A549 (cell line): ENCODE results near the gene CCDC183. TPM values are rescaled to one million over a fixed set of nuclear protein-coding genes. Genes with fewer than 3 reads are reported as not detected.
"Not testable (repeated sequence)": the region's sequence is repeated elsewhere in the genome, so short reads cannot be mapped to it uniquely, and the experiment has no call there.

Experiments
- ATAC-seq, 2 experiments: fragments of 200-7000 bp in 1 of 2; fragments of >200 bp in 1 of 2; cut with Nextera tagmentation in 1 of 2; cut with Tn5 transposase in 1 of 2; 3 replicates each; pipeline versions ENCODE4 v1.8.0 to v1.9.1; 2018 to 2020; ENCODE audit warnings: mild to moderate bottlenecking in 1 of 2, moderate library complexity in 1 of 2
- CTCF ChIA-PET: fragments of 300-600 bp; sonication (Branson Sonifier 250); formaldehyde crosslinking; extraction: SDS; loops from one replicate; lab custom pipeline; 2021; ENCODE audit warnings: antibody characterized with exemption, inconsistent platforms; lab: Yijun Ruan, JAX
- POLR2A ChIA-PET: fragments of 350-600 bp; formaldehyde crosslinking; extraction: SDS; loops from one replicate; lab custom pipeline; 2021; ENCODE audit warnings: antibody characterized with exemption, inconsistent platforms; lab: Yijun Ruan, JAX
- DNase-seq, 2 experiments: peaks; one replicate each; pipeline versions ENCODE4 v3.0.0 to v3.0.0-alpha.2; 2011 to 2016; ENCODE audit warnings: low read depth in 1 of 2, low spot score in 1 of 2
- FAIRE-seq: peaks from 2 replicates; lab custom pipeline; 2011; peaks lifted over from hg19 to GRCh38; lab: Jason Lieb, UNC
- H3K27ac ChIP-seq, 2 experiments: fragments of >200 bp; sonication (Bioruptor Twin); formaldehyde crosslinking; 3 replicates each; pipeline ENCODE4 v1.5.1; 2016 to 2017
- H3K4me1 ChIP-seq: fragments of >200 bp; sonication (Bioruptor Twin); formaldehyde crosslinking; 3 replicates; pipeline ENCODE4 v1.6.1; 2016
- H3K4me2 ChIP-seq: fragments of >200 bp; sonication (Bioruptor Twin); formaldehyde crosslinking; 3 replicates; pipeline ENCODE4 v1.6.1; 2016
- H3K4me3 ChIP-seq: fragments of >200 bp; sonication (Bioruptor Twin); formaldehyde crosslinking; 3 replicates; pipeline ENCODE4 v1.5.1; 2016
- H3K9me3 ChIP-seq: fragments of >200 bp; sonication (Bioruptor Twin); formaldehyde crosslinking; 3 replicates; pipeline ENCODE4 v1.6.1; 2016
- CTCF ChIP-seq: fragments of >200 bp; sonication (Bioruptor Twin); formaldehyde crosslinking; IDR thresholded peaks from 3 replicates; pipeline ENCODE4 v1.5.1; 2016
- FOXS1 ChIP-seq: fragments of 250-450 bp; sonication (Bioruptor Pico); IDR thresholded peaks from 2 replicates; pipeline ENCODE4 v1.5.0; 2020; ENCODE audit warnings: mild to moderate bottlenecking, moderate library complexity
- HOXA7 ChIP-seq: fragments of 250-450 bp; sonication (Bioruptor Pico); IDR thresholded peaks from 2 replicates; pipeline ENCODE4 v1.5.0; 2020; ENCODE audit warnings: mild to moderate bottlenecking, moderate library complexity
- HOXB5 ChIP-seq: fragments of 250-450 bp; sonication (Bioruptor Pico); IDR thresholded peaks from 2 replicates; pipeline ENCODE4 v1.5.0; 2020; ENCODE audit warnings: mild to moderate bottlenecking, moderate library complexity
- RAD21 ChIP-seq, 2 experiments: fragments of >200 bp in 1 of 2; sonication (Bioruptor Twin) in 1 of 2; formaldehyde crosslinking in 1 of 2; IDR thresholded peaks in 1 of 2; conservative IDR thresholded peaks in 1 of 2; 2 replicates in 1 of 2; 3 replicates in 1 of 2; pipeline ENCODE4 v1.6.1; 2012 to 2018; ENCODE audit warnings: inconsistent platforms in 1 of 2
- REST ChIP-seq: fragments of 200-600 bp; sonication (generic); IDR thresholded peaks from 2 replicates; pipeline ENCODE4 v1.6.1; 2016; ENCODE audit warnings: antibody characterized with exemption, mild to moderate bottlenecking, moderate library complexity
- SMC3 ChIP-seq: fragments of >200 bp; sonication (Bioruptor Twin); formaldehyde crosslinking; IDR thresholded peaks from 3 replicates; pipeline ENCODE4 v1.6.1; 2018; ENCODE audit warnings: inconsistent platforms
- WGBS: methylation state at CpG from one replicate; pipeline ENCODE4 v1.1.6; 2017; ENCODE audit errors: missing lambda C conversion rate; 5-methylcytosine and 5-hydroxymethylcytosine counted together
- polyA plus RNA-seq, 4 experiments: library from polyadenylated mRNA; depleted of rRNA in 3 of 4; stranded (reverse); fragments of >200 nt; fragmentation: RNase III in 1 of 4; extraction: RNeasy Plus Mini Kit Qiagen cat#74134 plus additional on column Dnase treatment in 1 of 4; gene quantifications; 2 replicates in 3 of 4; 3 replicates in 1 of 4; pipeline ENCODE4 v1.2.3, GENCODE V29; 2011 to 2017

The CCDC183 gene
- polyA plus RNA-seq, 2 of the 4 experiments (the other 2 are of a cell fraction), result 0.90 to 1.4 TPM

GRCh38 chr9:136784249-136784996, 11.7 kb upstream of the CCDC183 start:
- H3K4me2 ChIP-seq, result no peak overlapping the region
- TF ChIP-seq RAD21 (conservative IDR thresholded peaks at IDR 0.05 in 1 of 2, IDR thresholded peaks at IDR 0.05 in 1 of 2) (peak; percentile 52 to 54; a peak in 4 of 5 replicates), SMC3 (peak; percentile 59), HOXB5 (no peak), CTCF (peak; percentile 66)
- no peak overlapping the region for H3K27ac ChIP-seq
- ChIA-PET CTCF (interaction anchor here (0.7 to 26.2 kb wide), 4 partner anchors 18 to 250 kb away, joined by 3 to 625 read pairs (median 4); partner anchors contain the start of genes LCN15 and LCN8), POLR2A (no interaction called here)
- H3K4me3 ChIP-seq, result no peak overlapping the region
- H3K9me3 ChIP-seq, result no peaks in the 10 kb centered on the region
- FAIRE-seq (no peak), DNase-seq (peak; percentile 51), ATAC-seq (peak in 1 of 2 experiments; percentile 29; a peak in 2 of 6 replicates)
- H3K4me1 ChIP-seq, result peaks cover 25% of the 10 kb centered on the region
- WGBS, result 15% methylated on average over 9 of the region's 9 CpGs

- FAIRE-seq (no peak), DNase-seq (no peak), ATAC-seq (no peak)
- CTCF ChIA-PET, result interaction anchor here (1.0 to 26.2 kb wide), 3 partner anchors 18 to 279 kb away, joined by 3 to 625 read pairs (median 33); partner anchors contain the start of genes FUT7, LCN15 and LCN8
- peaks cover 31% of the 10 kb centered on the region for H3K4me1 ChIP-seq
- TF ChIP-seq FOXS1 (CRISPR knock-in tag) (no peak), HOXA7 (CRISPR knock-in tag) (no peak)
- H3K9me3 ChIP-seq, result no peaks in the 10 kb centered on the region
- H3K4me3 ChIP-seq, result no peak overlapping the region
- no peak overlapping the region for H3K4me2 ChIP-seq
- POLR2A ChIA-PET, result no interaction called here
- no peak overlapping the region for H3K27ac ChIP-seq
- 86% methylated on average over 6 of the region's 6 CpGs for WGBS
Observed at GRCh38 chr9:136784997-136785361, 11.2 kb upstream of the CCDC183 start.

GRCh38 chr9:136785565-136786355, 10.4 kb upstream of the CCDC183 start:
- CTCF ChIA-PET, result interaction anchor here (0.6 to 26.2 kb wide), 12 partner anchors 19 to 624 kb away, joined by 3 to 625 read pairs (median 11); partner anchors contain the start of genes AJM1, FUT7, LCN15 and LCN8
- 66% methylated on average over 12 of the region's 23 CpGs for WGBS
- H3K9me3 ChIP-seq, DNase-seq, H3K4me3 ChIP-seq, H3K27ac ChIP-seq, FAIRE-seq, POLR2A ChIA-PET, ATAC-seq, H3K4me2 ChIP-seq: not testable (repeated sequence)
- H3K4me1 ChIP-seq, result peaks cover 33% of the 10 kb centered on the region

- TF ChIP-seq REST, result no peak
- DNase-seq (no peak), FAIRE-seq (no peak), ATAC-seq (no peak)
- Histone ChIP-seq H3K9me3 (no peaks in the 10 kb centered on the region), H3K4me2 (no peak overlapping the region), H3K27ac (no peak overlapping the region), H3K4me3 (no peak overlapping the region), H3K4me1 (peaks cover 28% of the 10 kb centered on the region)
- ChIA-PET CTCF (interaction anchor here (0.6 to 26.2 kb wide), 24 partner anchors 12 to 624 kb away, joined by 3 to 625 read pairs (median 7); partner anchors contain the start of genes AJM1, FUT7, LCN15 and LCN8), POLR2A (no interaction called here)
- WGBS, result 66% methylated on average over 10 of the region's 10 CpGs
Observed at GRCh38 chr9:136786451-136786850, 9.7 kb upstream of the CCDC183 start.

- WGBS, result 13% methylated on average over 4 of the region's 4 CpGs
- H3K9me3 ChIP-seq, DNase-seq, ATAC-seq, POLR2A ChIA-PET, H3K27ac ChIP-seq, H3K4me2 ChIP-seq, H3K4me3 ChIP-seq, FAIRE-seq: not testable (repeated sequence)
- peaks cover 31% of the 10 kb centered on the region for H3K4me1 ChIP-seq
- CTCF ChIA-PET, result interaction anchor here (0.6 to 26.2 kb wide), 32 partner anchors 9 to 283 kb away, joined by 3 to 625 read pairs (median 4); partner anchors contain the start of genes AJM1, CCDC183, FUT7 and LCN15
Observed at GRCh38 chr9:136786983-136787382, 9.2 kb upstream of the CCDC183 start.
